IMR-90 (cell line): ENCODE measurements around the gene SLC9A3. TPM values are rescaled to one million over a fixed set of nuclear protein-coding genes. Genes with fewer than 3 reads are reported as not detected.

ENCODE experiments used
- ATAC-seq: fragments of 200-7000 bp; cut with Tn5 transposase; 2 replicates; pipeline ENCODE4 v1.9.1; 2020; ENCODE audit warnings: low read depth, mild to moderate bottlenecking, moderate library complexity
- BruUV-seq: library from RNA; stranded (reverse); fragments of 400-500 nt; replicated peaks from 2 replicates; lab custom pipeline; 2021; lab: Mats Ljungman, UMichigan
- CTCF ChIA-PET: fragments of 300-600 bp; formaldehyde crosslinking; extraction: SDS; loops from one replicate; lab custom pipeline; 2021; ENCODE audit warnings: antibody characterized with exemption; lab: Yijun Ruan, JAX
- POLR2A ChIA-PET: fragments of 300-600 bp; sonication (Branson Sonifier 250); formaldehyde crosslinking; loops from one replicate; lab custom pipeline; 2022; ENCODE audit warnings: antibody characterized with exemption; ENCODE audit not compliant: unreplicated experiment; lab: Charles Lee
- DNase-seq: peaks from one replicate; pipeline ENCODE4 v3.0.0; 2013
- H2AFZ ChIP-seq: replicated peaks from 2 replicates; pipeline ENCODE3; 2013; ENCODE audit warnings: low read length, mild to moderate bottlenecking; ENCODE audit not compliant: poor library complexity
- H2AK5ac ChIP-seq: 2 replicates; pipeline ENCODE4 v1.6.1; 2013; ENCODE audit warnings: low read depth, low read length, inconsistent platforms
- H2AK9ac ChIP-seq: replicated peaks from 2 replicates; pipeline ENCODE3; 2013; ENCODE audit warnings: mild to moderate bottlenecking, low read depth, low read length, moderate library complexity; ENCODE audit not compliant: poor library complexity
- H2BK120ac ChIP-seq: 2 replicates; pipeline ENCODE4 v1.6.1; 2013; ENCODE audit warnings: low read depth, low read length, inconsistent platforms
- H2BK15ac ChIP-seq: 3 replicates; pipeline ENCODE4 v1.6.1; 2013; ENCODE audit warnings: low read depth, low read length, inconsistent platforms
- H2BK20ac ChIP-seq: 2 replicates; pipeline ENCODE4 v1.6.1; 2013; ENCODE audit warnings: low read depth, mild to moderate bottlenecking, inconsistent platforms, low read length, moderate library complexity
- H2BK5ac ChIP-seq: 2 replicates; pipeline ENCODE4 v1.6.1; 2013; ENCODE audit warnings: mild to moderate bottlenecking, low read depth, low read length, inconsistent platforms; ENCODE audit not compliant: poor library complexity, severe bottlenecking
- H3K14ac ChIP-seq: replicated peaks from 2 replicates; pipeline ENCODE4 v1.6.1; 2013; ENCODE audit warnings: low read depth, low read length, inconsistent platforms
- H3K18ac ChIP-seq: 2 replicates; pipeline ENCODE4 v1.6.1; 2013; ENCODE audit warnings: low read depth, low read length, control low read depth
- H3K23ac ChIP-seq: 2 replicates; pipeline ENCODE4 v1.6.1; 2013; ENCODE audit warnings: low read depth, low read length, inconsistent platforms
- H3K27ac ChIP-seq: 2 replicates; pipeline ENCODE4 v1.5.1; 2013; ENCODE audit warnings: mild to moderate bottlenecking, control low read depth, low read length; ENCODE audit not compliant: insufficient read depth
- H3K27me3 ChIP-seq: 2 replicates; pipeline ENCODE4 v1.6.1; 2013; ENCODE audit warnings: low read length; ENCODE audit not compliant: control insufficient read depth, insufficient read depth
- H3K36me3 ChIP-seq: 2 replicates; pipeline ENCODE4 v1.6.1; 2013; ENCODE audit warnings: low read length, mixed read lengths; ENCODE audit not compliant: control insufficient read depth, insufficient read depth
- H3K4ac ChIP-seq: 2 replicates; pipeline ENCODE4 v1.6.1; 2013; ENCODE audit warnings: low read depth, low read length, inconsistent platforms
- H3K4me1 ChIP-seq: 2 replicates; pipeline ENCODE4 v1.6.1; 2013; ENCODE audit warnings: low read length, mixed read lengths; ENCODE audit not compliant: control insufficient read depth, insufficient read depth
- H3K4me2 ChIP-seq: 2 replicates; pipeline ENCODE4 v1.6.1; 2013; ENCODE audit warnings: low read depth, mild to moderate bottlenecking, control low read depth, low read length, moderate library complexity
- H3K4me3 ChIP-seq: 2 replicates; pipeline ENCODE4 v1.5.1; 2013; ENCODE audit warnings: low read depth, mild to moderate bottlenecking, control low read depth, low read length, moderate library complexity; ENCODE audit not compliant: insufficient read depth
- H3K56ac ChIP-seq: 2 replicates; pipeline ENCODE4 v1.6.1; 2013; ENCODE audit warnings: low read length, inconsistent platforms; ENCODE audit not compliant: insufficient read depth; ENCODE audit errors: extremely low read depth
- H3K79me1 ChIP-seq, 2 experiments: 2 replicates each; pipeline ENCODE4 v1.6.1; 2013; ENCODE audit warnings: low read length in 2 of 2, inconsistent platforms in 1 of 2, low read depth in 1 of 2
- H3K9ac ChIP-seq: 2 replicates; pipeline ENCODE4 v1.6.1; 2013; ENCODE audit warnings: low read depth, low read length, control low read depth
- H3K9me1 ChIP-seq: 2 replicates; pipeline ENCODE4 v1.6.1; 2013; ENCODE audit warnings: low read length, inconsistent platforms; ENCODE audit not compliant: insufficient read depth
- H3K9me3 ChIP-seq: 2 replicates; pipeline ENCODE4 v1.6.1; 2013; ENCODE audit warnings: low read length; ENCODE audit not compliant: control insufficient read depth, insufficient read depth
- H4K20me1 ChIP-seq: 2 replicates; pipeline ENCODE4 v1.6.1; 2013; ENCODE audit warnings: low read length, inconsistent platforms; ENCODE audit not compliant: insufficient read depth
- H4K5ac ChIP-seq: 2 replicates; pipeline ENCODE4 v1.6.1; 2013; ENCODE audit warnings: mild to moderate bottlenecking, low read depth, low read length, control low read depth
- H4K8ac ChIP-seq, 2 experiments: 2 replicates each; pipeline ENCODE4 v1.6.1; 2013; ENCODE audit warnings: low read depth in 2 of 2, low read length in 2 of 2, control low read depth in 1 of 2, inconsistent platforms in 1 of 2
- H4K91ac ChIP-seq: 2 replicates; pipeline ENCODE4 v1.6.1; 2013; ENCODE audit warnings: low read depth, low read length, inconsistent platforms; ENCODE audit not compliant: insufficient read depth
- CEBPB ChIP-seq: IDR thresholded peaks from 2 replicates; pipeline ENCODE4 v1.6.1; 2012; ENCODE audit warnings: low read depth, low read length, improper control_type of control experiment
- CHD1 ChIP-seq: IDR thresholded peaks from 2 replicates; pipeline ENCODE4 v1.6.1; 2012; ENCODE audit warnings: low read depth, low read length, improper control_type of control experiment
- ELK1 ChIP-seq: fragments of 150-350 bp; IDR thresholded peaks from 2 replicates; pipeline ENCODE4 v1.6.1; 2016; ENCODE audit warnings: low read depth, mild to moderate bottlenecking, low read length, moderate library complexity, borderline replicate concordance
- FOS ChIP-seq: fragments of 150-350 bp; IDR thresholded peaks from 2 replicates; pipeline ENCODE4 v1.6.1; 2016; ENCODE audit warnings: low read depth, low read length
- MAZ ChIP-seq: IDR thresholded peaks from 2 replicates; pipeline ENCODE4 v1.6.1; 2012; ENCODE audit warnings: low read depth, mild to moderate bottlenecking, low read length, improper control_type of control experiment, moderate library complexity, borderline replicate concordance
- MXI1 ChIP-seq: IDR thresholded peaks from 2 replicates; pipeline ENCODE4 v1.6.1; 2012; ENCODE audit warnings: low read depth, mild to moderate bottlenecking, low read length, moderate library complexity, borderline replicate concordance
- NFE2L2 ChIP-seq: fragments of 150-350 bp; IDR thresholded peaks from 2 replicates; pipeline ENCODE4 v1.6.1; 2016; ENCODE audit warnings: low read depth, mild to moderate bottlenecking, low read length
- POLR2A ChIP-seq: IDR thresholded peaks from 2 replicates; pipeline ENCODE4 v1.6.1; 2012; ENCODE audit warnings: mild to moderate bottlenecking, low read depth, low read length
- RAD21 ChIP-seq: IDR thresholded peaks from 2 replicates; pipeline ENCODE4 v1.6.1; 2012; ENCODE audit warnings: low read length, improper control_type of control experiment
- RCOR1 ChIP-seq: IDR thresholded peaks from 2 replicates; pipeline ENCODE4 v1.6.1; 2012; ENCODE audit warnings: mild to moderate bottlenecking, low read length, improper control_type of control experiment; ENCODE audit not compliant: insufficient replicate concordance
- RFX5 ChIP-seq: IDR thresholded peaks from 2 replicates; pipeline ENCODE4 v1.8.0; 2012; ENCODE audit warnings: low read depth, mild to moderate bottlenecking, low read length, moderate library complexity
- SMC3 ChIP-seq: fragments of 150-350 bp; IDR thresholded peaks from 2 replicates; pipeline ENCODE4 v1.6.1; 2016; ENCODE audit warnings: low read depth, mild to moderate bottlenecking, antibody characterized with exemption, low read length, moderate library complexity
- WGBS, 2 experiments: methylation state at CpG; one replicate each; pipeline versions ENCODE4 v1.1.5 to v1.1.7; 2013; ENCODE audit warnings: missing lambda C conversion rate in 2 of 2; ENCODE audit not compliant: insufficient read length in 1 of 2; ENCODE audit errors: extremely low coverage in 2 of 2; 5-methylcytosine and 5-hydroxymethylcytosine counted together
- dilution Hi-C: fragments of 300-500 bp; cut with HindIII; formaldehyde crosslinking; loops from one replicate; pipeline ENCODE4 v1.14.3; 2018; ENCODE audit warnings: low sequenced_read_pairs; ENCODE audit not compliant: unreplicated experiment
- in situ Hi-C: fragments of 300-500 bp; cut with MboI; formaldehyde crosslinking; loops from 3 replicates; pipeline ENCODE4 v1.14.3; 2019; ENCODE audit warnings: low sequenced_read_pairs, inconsistent platforms, mixed read lengths
- intact Hi-C: fragments of 100-400 bp; cut with micrococcal nuclease; formaldehyde crosslinking; loops from 2 replicates; pipeline ENCODE4 v1.10.0; 2022
- polyA plus RNA-seq, 3 experiments: library from polyadenylated mRNA; depleted of rRNA; stranded (reverse); fragments of >200 nt; gene quantifications; 2 replicates each; pipeline ENCODE4 v1.2.3, GENCODE V29; 2012; ENCODE audit warnings: low replicate concordance in 1 of 3
- total RNA-seq: library from RNA; depleted of rRNA; stranded (reverse); fragments of >200 nt; gene quantifications from 2 replicates; pipeline ENCODE4 v1.2.3, GENCODE V29; 2012
- TF ChIP-seq, protein P1 (sequence below): fragments of 150-350 bp; IDR thresholded peaks from 2 replicates; pipeline ENCODE4 v1.6.1; 2017; ENCODE audit warnings: mild to moderate bottlenecking, antibody characterized with exemption, low read length, low read depth

Gene SLC9A3
- total and polyA plus RNA-seq, 2 of the 4 experiments (the other 2 are of a cell fraction), result 0.72 to 1.5 TPM

DNA sequence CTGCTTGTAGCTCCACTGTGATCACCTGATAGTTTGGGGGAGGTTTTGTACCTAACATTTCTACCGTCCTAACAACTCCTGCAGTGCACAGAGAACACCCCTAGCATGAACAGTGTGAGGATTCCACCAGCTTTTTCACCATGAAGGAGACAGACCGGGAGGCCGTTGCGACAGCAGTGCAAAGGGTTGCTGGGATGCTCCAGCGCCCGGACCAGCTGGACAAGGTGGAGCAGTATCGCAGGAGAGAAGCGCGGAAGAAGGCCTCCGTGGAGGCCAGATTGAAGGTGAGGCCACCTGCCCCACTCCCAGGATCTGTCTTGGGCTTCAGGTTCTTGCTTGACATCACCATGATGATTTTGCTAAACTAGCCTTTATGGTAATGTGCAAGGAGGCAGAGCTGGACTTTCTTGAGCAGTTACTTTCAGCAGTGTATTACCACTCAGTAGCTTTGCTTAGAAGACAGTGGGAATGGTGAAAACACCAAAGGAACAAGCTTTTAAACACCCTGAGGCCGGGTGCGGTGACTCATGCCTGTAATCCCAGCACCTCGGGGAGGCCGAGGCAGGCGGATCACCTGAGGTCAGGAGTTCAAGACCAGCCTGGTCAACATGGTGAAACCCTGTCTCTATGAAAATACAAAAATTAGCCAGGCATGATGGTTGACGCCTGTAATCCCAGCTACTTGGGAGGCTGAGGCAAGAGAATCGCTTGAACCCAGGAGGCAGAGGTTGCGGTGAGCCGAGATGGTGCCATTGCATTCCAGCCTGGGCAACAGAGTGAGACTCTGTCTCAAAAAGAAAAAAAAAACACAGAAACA is 78.0 kb downstream of the SLC9A3 start (continued):
- TF ChIP-seq SMC3, result no peak

- no TSS peak for BruUV-seq
- CTCF ChIA-PET, result interaction anchor here (1.9 kb wide), 1 partner anchor 129 kb away, joined by 5 read pairs; no protein-coding TSS in a partner anchor
Observed at GRCh38 chr5:445591-445990, 78.7 kb downstream of the SLC9A3 start.

More at GRCh38 chr5:445591-445990, 78.7 kb downstream of the SLC9A3 start:
- Histone ChIP-seq H2BK120ac (no peak overlapping the region), H2BK20ac (no peak overlapping the region), H2AK5ac (no peak overlapping the region), H2AFZ (no peak overlapping the region), H3K27me3 (no peaks in the 10 kb centered on the region), H3K36me3 (peaks cover 34% of the 10 kb centered on the region), H3K4ac (no peak overlapping the region), H3K9ac (no peak overlapping the region), H4K20me1 (0 out of 2 replicates have a peak, but pooled peaks cover 14% of the 10 kb centered on the region), H3K4me3 (no peak overlapping the region), H3K79me1 (peaks cover 46 to 79% of the 10 kb centered on the region in 2 experiments), H2BK5ac (no peak overlapping the region), H2AK9ac (no peak overlapping the region), H3K56ac (no peak overlapping the region), H3K9me3 (no peaks in the 10 kb centered on the region), H4K5ac (no peak overlapping the region), H3K4me2 (no peak overlapping the region), H4K91ac (no peak overlapping the region), H3K23ac (no peak overlapping the region), H3K4me1 (peaks cover 12% of the 10 kb centered on the region), H3K14ac (no peak overlapping the region), H2BK15ac (no peak overlapping the region), H3K18ac (no peak overlapping the region), H4K8ac (no peak overlapping the region), H3K9me1 (peaks cover 4% of the 10 kb centered on the region; the same call in 1 of the 2 replicates), H3K27ac (no peak overlapping the region)
- no peak for DNase-seq
- intact Hi-C loops (no loop called here), in situ Hi-C loops (no loop called here), dilution Hi-C loops (no loop called here)
- 86% methylated on average over 1 of the region's 10 CpGs; no CpG with 5 or more reads in 1 of the 2 experiments for WGBS, 2 experiments
- no peak for ATAC-seq
- POLR2A ChIA-PET, result no interaction called here
- TF ChIP-seq CHD1 (no peak), NFE2L2 (no peak), FOS (no peak), RAD21 (no peak), MXI1 (no peak), ELK1 (no peak), RCOR1 (no peak), RFX5 (no peak), MAZ (no peak), POLR2A (no peak), CEBPB (no peak)
- TF ChIP-seq, protein P1, sequence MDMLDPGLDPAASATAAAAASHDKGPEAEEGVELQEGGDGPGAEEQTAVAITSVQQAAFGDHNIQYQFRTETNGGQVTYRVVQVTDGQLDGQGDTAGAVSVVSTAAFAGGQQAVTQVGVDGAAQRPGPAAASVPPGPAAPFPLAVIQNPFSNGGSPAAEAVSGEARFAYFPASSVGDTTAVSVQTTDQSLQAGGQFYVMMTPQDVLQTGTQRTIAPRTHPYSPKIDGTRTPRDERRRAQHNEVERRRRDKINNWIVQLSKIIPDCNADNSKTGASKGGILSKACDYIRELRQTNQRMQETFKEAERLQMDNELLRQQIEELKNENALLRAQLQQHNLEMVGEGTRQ, result no peak
